ENCODE results near the gene KIF3A.

The KIF3A gene

DNA sequence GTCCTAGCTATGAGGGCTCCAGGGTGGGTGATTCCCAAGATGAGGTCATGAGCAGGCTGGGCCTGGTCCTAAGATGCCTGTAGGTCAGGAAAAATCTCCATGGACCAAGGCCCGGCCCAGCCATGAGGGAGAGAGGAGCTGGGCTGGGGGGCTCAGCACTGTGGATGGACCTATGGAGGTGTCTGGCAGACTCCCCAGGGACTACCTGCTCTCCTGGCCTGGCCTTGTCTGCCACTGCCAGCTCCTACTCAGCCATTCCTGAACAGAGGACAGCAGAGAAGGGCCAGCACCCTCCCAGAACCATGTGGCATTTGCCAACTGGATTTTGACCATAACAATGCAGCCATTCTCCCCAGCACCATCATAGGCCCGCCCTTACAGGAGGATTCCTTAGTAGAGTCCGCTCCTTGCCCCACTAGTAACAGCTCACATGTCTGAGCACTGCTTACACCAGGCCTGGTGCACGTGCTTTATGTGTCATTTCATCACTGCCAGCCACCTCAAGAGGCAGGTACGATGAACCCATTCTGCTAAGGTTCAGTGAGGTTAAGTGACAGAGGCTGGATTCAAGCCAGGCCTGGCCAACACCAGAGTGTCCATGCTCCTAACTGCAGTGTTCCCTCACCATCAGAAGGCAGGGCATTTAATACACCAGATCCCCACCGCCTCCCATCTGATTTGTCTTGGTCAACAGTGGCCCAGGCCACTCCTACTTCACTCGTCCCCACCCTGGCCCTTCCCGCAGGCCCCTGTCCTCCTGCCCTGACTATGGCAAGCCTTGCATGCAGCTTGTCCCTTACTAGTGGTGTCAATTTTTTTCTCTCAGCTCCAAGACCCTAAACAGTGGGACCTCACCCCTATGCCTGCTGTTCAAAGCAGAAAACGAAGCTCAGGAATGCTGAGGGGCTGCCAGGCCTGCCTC, 78.7 kb downstream of the KIF3A start:
- no peak overlapping the region for H3K27ac Mint-ChIP-seq
- no peaks in the 10 kb centered on the region for H3K9me3 Mint-ChIP-seq
- peak overlapping the region in 1 of 3 experiments; percentile 59 for H3K4me3 Mint-ChIP-seq
- peaks cover 16% of the 10 kb centered on the region for H3K4me1 Mint-ChIP-seq
- H3K27me3 Mint-ChIP-seq (ENCODE audit: low read depth), result peaks cover 41% of the 10 kb centered on the region
- TF ChIP-seq, protein P1, sequence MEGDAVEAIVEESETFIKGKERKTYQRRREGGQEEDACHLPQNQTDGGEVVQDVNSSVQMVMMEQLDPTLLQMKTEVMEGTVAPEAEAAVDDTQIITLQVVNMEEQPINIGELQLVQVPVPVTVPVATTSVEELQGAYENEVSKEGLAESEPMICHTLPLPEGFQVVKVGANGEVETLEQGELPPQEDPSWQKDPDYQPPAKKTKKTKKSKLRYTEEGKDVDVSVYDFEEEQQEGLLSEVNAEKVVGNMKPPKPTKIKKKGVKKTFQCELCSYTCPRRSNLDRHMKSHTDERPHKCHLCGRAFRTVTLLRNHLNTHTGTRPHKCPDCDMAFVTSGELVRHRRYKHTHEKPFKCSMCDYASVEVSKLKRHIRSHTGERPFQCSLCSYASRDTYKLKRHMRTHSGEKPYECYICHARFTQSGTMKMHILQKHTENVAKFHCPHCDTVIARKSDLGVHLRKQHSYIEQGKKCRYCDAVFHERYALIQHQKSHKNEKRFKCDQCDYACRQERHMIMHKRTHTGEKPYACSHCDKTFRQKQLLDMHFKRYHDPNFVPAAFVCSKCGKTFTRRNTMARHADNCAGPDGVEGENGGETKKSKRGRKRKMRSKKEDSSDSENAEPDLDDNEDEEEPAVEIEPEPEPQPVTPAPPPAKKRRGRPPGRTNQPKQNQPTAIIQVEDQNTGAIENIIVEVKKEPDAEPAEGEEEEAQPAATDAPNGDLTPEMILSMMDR (IDR thresholded peaks at IDR 0.05; ENCODE audit: unreplicated experiment in 3 of 3), result no peak
- no peaks in the 10 kb centered on the region for H3K36me3 Mint-ChIP-seq (ENCODE audit: low read depth)

DNA sequence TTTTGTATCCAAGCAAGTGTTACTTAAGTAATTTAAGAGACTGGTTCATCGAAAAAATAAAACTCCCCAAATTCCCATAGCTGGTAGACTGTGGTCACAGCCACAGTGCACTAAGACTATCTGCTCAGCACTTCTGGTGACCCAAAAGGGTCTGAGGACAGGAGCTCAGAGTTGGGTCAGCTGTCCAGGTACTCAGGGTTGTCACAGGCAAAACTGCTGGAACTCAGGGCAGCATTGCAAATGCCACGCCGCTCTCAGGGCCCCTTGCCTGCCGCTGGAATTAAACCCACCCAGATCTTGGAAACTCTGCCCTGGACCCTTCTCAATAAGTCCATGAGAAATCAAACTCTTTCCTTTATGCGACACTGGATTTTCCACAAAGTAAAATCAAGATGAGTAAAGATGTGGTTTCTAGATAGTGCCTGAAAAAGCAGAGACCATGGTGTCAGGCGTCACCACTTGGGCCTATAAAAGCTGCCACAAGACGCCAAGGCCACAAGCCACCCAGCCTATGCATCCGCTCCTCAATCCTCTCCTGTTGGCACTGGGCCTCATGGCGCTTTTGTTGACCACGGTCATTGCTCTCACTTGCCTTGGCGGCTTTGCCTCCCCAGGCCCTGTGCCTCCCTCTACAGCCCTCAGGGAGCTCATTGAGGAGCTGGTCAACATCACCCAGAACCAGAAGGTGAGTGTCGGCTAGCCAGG, 79.5 kb downstream of the KIF3A start, which contains the start of gene IL13:
Gene IL13, plus strand, starts transcription at position 498 of the 705 bp plus-strand sequence. Its CDS starts 14 bp downstream, at position 512.
- peaks cover 45% of the 10 kb centered on the region for H3K27me3 Mint-ChIP-seq (ENCODE audit: low read depth)
- peak within 1 kb of the TSS in 2 of 3 experiments; percentile 31 to 59 for H3K4me3 Mint-ChIP-seq
- no peaks in the 10 kb centered on the region for H3K36me3 Mint-ChIP-seq (ENCODE audit: low read depth)
- no peak within 1 kb of the TSS for H3K27ac Mint-ChIP-seq
- H3K4me1 Mint-ChIP-seq, result peaks cover 12% of the 10 kb centered on the region
- H3K9me3 Mint-ChIP-seq, result no peaks in the 10 kb centered on the region
- TF ChIP-seq, protein P1 (IDR thresholded peaks at IDR 0.05; ENCODE audit: unreplicated experiment in 3 of 3), result no peak

DNA sequence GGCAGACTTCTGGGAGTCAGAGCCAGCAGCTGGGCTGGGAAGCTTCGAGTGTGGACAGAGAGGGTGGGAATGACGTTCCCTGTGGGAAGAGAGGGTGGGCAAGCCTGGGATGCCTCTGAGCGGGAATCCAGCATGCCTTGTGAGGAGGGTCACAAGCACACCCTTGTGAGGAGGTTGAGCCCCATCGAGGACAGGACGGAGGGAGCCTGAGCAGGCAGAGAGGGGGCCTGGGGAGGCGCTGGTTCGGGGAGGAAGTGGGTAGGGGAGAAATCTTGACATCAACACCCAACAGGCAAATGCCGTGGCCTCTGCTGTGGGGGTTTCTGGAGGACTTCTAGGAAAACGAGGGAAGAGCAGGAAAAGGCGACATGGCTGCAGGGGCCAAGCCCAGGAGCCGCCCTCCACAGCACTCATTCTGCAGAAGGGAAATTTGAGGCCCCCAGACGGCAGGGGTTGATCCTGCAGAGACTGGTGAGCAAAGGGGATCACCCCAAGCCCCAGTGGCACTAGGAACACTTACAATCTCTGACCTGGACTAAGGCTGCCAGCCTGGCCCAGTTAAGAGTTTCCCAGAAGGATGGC, 80.5 kb downstream of the KIF3A start:
- Mint-ChIP-seq H3K9me3 (no peaks in the 10 kb centered on the region), H3K27me3 (ENCODE audit: low read depth) (peaks cover 52% of the 10 kb centered on the region), H3K4me3 (peak overlapping the region in 2 of 3 experiments; percentile 28 to 55), H3K4me1 (peaks cover 10% of the 10 kb centered on the region), H3K27ac (no peak overlapping the region), H3K36me3 (ENCODE audit: low read depth) (no peaks in the 10 kb centered on the region)
- TF ChIP-seq, protein P1 (IDR thresholded peaks at IDR 0.05; ENCODE audit: unreplicated experiment in 3 of 3), result no peak

DNA sequence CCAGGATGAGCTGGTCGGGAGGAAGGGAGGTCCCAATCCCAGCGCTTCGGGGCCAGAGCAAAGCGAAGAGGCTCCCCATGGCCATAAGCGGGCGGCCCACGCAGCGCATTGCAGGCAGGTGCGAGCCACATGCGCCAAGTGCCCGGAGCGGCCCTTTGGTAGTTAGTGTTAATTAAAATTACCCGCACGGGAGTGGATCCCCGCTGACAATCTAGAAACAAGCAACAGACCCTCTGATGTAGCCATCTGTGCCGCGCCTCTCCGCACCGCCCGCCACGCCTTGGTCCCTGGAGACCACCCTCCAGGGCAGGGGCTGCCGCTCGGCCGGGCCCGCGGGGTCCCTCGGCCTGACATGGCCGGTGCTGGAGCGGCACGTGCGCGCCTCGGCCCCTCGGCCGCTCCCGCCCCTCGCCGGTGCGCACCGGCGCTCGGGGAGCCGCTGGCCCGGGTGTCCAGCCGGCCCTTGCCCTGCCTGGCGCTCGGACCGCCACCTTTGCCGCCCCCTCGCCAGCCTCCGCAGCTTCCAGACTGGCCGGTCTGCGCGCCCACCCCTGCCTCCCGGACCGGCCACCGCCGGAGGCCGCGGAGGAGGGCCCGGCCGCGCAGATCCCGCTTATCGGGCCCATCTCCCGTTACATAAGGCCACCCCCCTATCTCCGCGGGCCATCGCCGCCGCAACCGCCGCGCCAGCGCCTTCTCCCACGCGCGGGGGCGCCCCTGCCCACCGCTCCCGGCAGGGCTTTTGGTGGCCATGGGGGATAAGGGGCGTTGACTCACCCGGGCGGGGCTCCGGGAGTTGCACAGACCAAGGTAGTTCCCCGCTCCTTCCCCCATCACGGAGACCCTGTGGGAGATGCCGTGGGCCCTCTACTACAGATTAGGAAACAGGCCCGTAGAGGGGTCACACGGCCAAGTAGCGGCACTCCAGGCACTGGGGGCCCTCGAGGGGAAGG, 81.2 kb downstream of the KIF3A start:
- Mint-ChIP-seq H3K4me3 (peak overlapping the region; percentile 56 to 63 (median 59)), H3K27me3 (ENCODE audit: low read depth) (peaks cover 52% of the 10 kb centered on the region), H3K27ac (no peak overlapping the region), H3K9me3 (no peaks in the 10 kb centered on the region), H3K4me1 (peaks cover 4% of the 10 kb centered on the region), H3K36me3 (ENCODE audit: low read depth) (no peaks in the 10 kb centered on the region)
- TF ChIP-seq, protein P1 (IDR thresholded peaks at IDR 0.05; ENCODE audit: unreplicated experiment in 3 of 3), result no peak

DNA sequence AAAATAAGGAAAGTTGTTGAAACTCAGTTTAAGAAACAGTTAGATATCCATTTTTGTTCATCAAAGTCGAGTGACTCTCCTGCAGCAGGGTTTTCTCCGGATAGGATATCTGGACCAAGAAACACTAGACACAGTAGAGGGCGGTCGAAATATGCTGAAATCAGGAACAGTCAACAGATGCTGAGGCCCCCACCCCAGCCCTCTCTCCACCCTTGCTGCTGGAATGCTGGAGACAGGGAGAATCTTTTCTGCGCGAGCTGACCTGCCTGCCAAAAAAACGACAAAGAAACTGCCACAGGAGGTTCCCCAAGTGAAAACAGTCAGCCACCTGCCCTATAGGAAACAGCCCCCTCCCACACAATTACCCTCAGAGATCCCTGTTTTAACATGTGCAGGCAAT, 83.6 kb downstream of the KIF3A start:
- Mint-ChIP-seq H3K9me3 (no peaks in the 10 kb centered on the region), H3K4me3 (peak overlapping the region in 2 of 3 experiments; percentile 16 to 31), H3K4me1 (no peaks in the 10 kb centered on the region), H3K36me3 (ENCODE audit: low read depth) (no peaks in the 10 kb centered on the region), H3K27me3 (ENCODE audit: low read depth) (peaks cover 52% of the 10 kb centered on the region), H3K27ac (no peak overlapping the region)
- TF ChIP-seq, protein P1 (IDR thresholded peaks at IDR 0.05; ENCODE audit: unreplicated experiment in 3 of 3), result no peak
